Esophagus mucosa (tissue), 1 donor: ENCODE results near the gene AMT. TPM values are rescaled to one million over a fixed set of nuclear protein-coding genes. Genes with fewer than 3 reads are reported as not detected.
"Not testable (repeated sequence)": the region's sequence is repeated elsewhere in the genome, so short reads cannot be mapped to it uniquely, and the experiment has no call there.

ENCODE experiments used
- ATAC-seq: fragments of 200-7000 bp; cut with Tn5 transposase; one replicate; pipeline ENCODE4 v1.9.1; 2020
- total RNA-seq: library from RNA; stranded (reverse); gene quantifications from one replicate; pipeline ENCODE4 v1.2.4, GENCODE V29; 2023
- donor health status: DM: yes; HTN: yes; CAD: no.

AMT gene
- total RNA-seq, 1 donor from 2014 or later: 0.88 TPM

DNA sequence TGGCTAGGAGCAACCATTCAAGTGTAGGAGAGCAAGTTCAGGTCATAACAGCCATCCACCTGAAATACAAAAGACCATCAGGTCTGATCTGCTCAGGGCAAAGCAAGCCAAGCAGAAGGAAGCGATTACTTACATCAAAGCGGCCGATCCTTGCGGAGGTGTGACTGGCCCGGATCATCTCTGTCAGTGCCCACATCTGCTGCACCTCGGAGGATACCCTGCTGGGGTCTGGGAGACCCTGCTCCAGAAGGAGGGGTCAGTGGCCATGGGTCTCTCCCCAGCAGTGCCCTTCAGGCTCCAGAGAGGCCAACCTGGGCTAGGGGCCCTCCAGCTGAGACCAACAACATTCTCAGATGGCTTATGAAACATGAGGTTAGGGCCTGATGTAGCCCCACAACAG, 2.5 kb upstream of the AMT start:
- ATAC-seq: no peak

DNA sequence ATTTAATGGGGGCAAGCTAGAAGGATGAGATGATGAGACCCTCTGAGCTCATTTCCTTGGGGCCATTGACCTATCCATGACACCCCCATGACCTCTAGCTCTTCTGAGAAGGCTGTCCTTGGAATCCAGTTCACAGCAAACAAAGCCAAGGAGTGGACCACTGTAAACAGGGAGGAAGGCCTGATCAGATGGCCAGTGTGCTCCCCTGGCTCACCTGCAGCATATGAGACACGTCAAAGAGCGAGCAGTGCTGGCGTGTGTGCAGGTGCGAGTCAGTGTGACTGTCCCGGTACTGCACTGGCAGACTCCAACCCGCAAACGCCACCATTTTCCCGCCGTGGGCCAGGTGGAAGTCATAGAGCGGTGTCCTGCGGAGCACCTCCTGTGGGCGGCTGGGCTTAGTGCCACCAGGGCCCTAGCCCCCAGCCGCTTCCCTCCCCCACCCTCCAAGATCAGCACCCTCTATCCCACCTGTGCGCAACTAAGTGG, 339 bp downstream of the AMT start:
- peak; percentile 5 for ATAC-seq

DNA sequence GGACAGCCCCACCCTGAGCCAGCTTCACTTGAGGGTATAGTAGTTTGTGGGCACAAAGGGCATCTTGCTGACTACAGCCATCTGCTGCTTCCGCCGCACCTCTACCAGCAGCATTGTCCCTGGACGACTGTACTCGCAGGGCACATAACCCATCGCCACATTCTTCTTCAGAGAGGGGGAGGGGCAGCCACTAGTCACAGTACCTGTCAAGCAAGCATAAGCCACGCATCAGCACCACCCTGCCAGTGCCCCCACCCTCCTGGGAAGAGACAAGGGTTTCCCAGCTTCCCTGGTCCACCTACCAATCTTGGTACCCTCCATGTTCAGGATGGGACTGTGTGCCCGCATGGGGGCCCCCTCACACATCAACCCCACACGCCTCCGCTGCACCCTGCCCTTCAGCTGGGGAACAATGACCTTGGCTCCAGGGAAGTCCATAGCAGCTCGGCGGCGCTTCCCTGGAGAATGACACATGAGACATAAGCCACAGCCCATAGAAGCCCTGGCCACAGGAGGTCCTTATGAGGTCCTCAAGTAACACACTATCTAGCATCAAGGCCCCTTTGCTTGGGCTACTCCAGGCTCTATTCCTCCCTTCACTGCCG, 4.7 kb downstream of the AMT start:
- ATAC-seq: no peak

DNA sequence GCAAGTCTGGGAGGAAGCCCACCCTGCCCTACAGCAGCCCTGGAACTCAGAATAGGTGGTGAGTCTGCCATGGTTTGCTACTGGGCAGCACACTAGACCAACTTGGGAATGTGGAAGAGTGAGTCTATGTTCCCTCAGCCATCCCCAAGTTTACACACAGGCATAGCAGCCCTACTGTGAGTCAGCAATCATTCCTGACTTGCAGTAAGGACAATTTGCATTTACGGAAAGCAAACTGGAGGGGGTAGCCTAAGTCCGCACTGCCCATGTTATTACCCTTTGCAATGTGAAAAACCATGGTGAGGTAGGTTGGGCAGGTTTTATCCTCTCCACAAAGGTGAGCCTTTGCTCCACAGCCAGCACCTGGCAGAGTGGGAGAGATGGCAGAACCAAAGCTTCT, 5.4 kb downstream of the AMT start:
- ATAC-seq: no peak

DNA sequence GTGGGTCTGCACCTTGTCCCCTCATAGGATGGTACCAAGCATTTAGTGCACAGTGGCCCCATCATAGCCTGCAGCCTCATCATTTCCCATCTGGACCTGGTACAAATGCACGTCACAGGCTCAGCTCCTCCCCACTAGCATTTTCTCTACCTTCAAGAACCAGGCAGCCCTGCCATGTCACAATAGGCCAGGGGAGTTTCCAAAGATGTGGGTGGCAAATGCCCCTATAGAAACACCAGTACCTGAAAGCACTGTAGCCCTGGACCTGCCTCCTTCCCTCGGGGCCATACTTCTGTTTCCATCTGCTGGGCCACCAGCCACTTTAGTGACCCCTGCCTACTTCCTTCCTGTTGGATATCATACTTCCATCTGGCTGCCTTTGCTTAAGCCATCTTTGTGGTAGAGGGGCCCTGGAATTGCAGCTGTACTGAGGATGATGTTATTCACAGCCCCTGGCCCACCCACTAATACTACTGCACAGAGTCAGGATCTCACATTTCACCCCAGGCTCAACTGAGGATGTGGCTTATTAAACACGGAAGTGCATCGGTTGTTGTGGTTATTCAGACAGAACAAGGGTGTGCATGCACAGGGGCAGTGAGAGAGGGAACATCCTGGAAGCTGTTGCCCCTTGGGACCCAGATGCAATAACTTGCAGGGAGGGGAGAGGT, 6.2 kb downstream of the AMT start:
- ATAC-seq: no peak

DNA sequence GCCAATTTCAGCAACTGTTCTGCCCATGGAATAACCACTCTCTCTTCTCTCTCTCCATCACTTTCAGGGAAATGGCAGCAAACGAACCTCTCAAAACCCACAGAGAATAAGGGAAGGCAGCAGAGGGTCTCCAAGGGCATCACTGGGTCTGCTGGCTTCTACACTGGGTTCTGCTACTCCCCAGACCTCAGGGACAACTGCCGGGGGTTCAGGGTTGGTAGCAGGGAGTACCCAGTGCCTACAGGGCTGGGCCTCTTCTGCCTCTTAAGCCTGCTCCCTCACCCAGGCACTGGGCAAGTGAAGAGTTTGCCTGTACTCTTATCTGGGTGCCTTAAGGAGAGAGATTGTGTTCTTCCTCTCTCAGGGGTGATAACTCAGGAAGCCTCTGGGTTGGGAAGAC, 7.5 kb downstream of the AMT start:
- ATAC-seq: no peak

DNA sequence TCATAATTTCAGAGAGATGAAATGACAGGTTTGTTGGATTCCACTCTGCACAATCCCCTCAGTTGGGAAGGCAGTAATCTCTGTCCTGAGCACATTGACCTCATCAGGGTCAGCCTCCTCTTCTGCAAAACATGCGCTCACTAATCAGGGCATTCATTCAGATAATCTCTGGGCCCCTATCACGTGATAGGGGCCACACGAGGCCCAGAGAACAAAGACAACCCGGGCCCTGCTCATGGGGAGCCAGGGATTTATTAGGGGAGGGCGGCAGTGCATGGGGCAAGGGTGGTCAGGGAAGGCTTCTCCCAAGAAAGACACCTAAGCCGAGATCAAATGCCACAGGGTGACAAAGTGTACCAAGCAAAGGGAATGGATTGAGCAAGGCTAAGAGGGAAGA, 8.9 kb downstream of the AMT start:
- ATAC-seq: no peak

DNA sequence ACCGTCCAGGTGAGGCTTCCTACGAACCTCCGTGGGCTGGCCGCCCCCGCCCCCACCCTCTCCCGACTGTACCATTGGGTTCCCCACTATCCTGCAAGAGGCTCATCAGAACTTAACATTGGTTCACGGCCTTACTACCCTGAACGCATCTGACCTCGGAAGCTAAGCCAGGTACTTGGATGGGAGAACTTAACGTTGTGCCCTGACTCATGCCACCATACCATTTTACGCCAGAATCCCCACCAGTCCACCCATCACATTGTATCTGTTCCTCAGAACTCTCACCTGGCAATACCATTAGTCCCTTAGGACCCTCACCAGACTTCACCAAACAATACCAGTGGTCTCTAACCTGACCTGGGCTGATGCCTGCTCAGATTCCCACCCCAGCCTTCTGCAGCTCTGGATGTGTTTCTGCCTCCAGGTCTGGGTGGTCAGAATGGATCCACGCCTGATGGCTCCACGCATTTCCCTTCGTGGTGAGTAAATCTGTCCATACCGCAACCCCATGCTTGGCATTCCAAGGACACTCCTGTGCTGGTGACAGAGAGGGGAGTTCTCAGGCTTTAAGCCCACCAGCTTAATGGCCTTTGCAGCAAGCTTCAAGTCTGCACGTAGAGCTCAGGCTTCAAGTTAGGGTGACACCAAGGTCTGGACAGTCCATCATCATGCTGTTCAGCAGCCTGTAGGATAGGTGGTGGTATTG, 9.5 kb downstream of the AMT start:
- peak; percentile 1 for ATAC-seq

DNA sequence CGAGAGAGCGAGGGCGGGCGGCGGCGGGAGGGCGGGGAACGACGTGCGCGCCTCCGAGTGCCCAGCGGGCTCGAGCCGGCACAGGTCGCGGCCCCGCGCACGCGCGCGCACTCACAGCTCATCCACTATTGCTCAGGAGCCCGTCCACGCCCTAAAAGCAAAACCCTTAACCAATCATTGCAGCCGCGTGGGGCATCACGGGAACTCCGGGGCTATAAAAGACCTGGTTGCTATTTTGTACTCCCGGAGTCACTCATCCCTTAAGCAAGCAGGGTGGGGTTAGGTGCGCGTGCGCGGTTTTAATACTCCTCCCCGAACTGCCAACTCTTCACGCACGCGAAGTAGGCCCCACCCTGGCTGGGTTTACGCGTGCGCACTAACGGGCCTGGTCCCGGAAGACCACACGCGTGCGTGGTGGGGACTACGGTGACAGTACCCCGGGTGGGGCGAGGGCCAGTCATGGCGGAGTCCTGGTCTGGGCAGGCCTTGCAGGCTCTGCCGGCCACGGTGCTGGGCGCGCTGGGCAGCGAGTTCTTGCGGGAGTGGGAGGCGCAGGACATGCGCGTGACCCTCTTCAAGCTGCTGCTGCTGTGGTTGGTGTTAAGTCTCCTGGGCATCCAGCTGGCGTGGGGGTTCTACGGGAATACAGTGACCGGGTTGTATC, 10.2 kb downstream of the AMT start, which contains the start of the genes RHOA and TCTA:
Gene RHOA (minus strand): TSS at position 9 of the 664 bp plus-strand sequence. CDS start 36,387 bp downstream, outside the sequence.
Gene TCTA (plus strand): TSS at position 456 of the 664 bp plus-strand sequence. CDS start 4 bp downstream, at position 460.
- peak; percentile 93 for ATAC-seq

DNA sequence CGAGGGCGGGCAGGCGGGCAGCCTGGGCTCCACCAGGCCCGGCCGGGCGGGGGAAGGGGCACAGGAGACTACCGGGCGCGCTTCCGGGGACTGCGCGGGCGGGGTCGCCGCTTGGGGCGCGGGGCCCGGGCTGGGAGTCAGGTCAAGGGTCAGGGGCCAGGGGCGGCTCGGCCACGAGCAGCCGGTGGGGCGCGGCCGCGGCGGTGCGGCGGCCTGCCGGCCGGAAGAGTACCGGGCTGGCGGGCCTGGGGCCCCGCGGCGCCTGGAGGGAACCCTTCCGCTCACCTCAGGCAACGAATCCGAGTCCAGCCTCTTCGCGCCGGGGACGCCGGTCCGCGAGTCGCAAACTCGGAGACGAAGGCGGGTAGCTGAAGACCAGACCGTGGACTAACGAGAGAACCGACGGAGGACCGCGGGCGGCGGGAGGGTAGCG, 10.7 kb downstream of the AMT start:
- ATAC-seq: peak; percentile 35

DNA sequence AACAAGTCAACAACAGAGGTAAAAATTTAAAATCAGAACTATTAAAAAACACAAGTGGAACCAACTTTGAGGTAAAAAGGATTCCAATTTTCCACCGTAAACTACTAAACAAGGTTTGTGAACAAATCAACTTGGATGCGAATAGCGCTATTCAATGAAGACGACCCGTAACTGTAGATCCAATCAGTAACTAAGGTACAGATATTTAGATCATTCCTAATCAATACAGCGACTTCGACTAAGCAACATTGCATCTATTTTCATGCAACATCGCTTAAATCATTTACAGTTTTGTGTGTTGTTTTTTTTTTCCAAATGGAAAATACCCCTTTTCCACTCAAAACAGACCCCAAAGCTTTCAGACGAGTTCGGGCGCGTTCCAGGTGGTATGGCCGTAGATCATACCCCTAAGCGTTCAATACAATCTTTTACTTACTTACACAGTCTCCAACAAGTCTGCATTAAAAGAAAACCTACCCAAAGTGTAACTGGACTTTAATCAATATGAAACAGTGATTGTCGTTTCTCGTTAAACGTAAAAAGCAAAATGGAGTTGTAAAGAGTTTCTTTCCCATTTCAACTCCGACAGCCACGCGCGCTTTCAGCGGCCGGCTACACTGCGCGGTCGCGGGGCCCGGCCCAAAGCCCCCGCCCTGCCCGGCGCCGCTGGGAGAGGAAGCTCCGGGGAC, 11.3 kb downstream of the AMT start:
- no peak for ATAC-seq

DNA sequence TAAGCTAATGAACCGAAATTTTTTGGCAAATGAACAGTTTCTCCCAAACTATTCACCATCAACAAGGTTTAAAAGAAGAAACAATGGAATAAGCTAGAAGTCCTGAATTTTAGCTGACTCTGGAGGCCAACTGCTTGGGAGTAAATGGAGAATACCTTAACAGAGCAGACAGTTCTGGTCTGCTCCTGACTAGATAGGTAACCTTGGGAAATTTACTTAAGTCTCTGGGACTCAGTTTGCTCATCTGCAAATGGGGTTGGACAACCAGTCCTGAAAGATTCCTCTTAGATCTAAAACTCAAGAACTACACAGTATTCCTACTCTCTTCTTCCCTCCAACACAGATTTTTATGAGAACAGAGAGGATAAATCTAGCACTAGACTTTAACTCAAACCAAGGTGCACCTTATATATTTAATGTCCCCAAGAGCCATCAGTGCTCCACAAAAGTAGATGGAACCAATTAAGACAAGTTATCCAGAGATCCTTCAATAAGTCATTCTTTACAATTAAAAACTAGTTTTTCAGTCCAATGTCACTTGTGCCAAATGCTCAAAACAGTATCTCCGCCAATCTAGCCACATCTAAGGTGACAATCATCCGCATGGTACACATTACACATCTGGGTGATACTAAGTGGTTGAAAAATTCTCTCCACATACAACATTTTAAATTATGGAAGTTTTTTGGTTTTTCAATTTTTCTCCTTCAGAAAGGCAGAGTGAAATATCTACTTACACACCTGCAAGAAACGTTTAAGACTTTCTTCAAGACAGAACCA, 12.0 kb downstream of the AMT start:
- ATAC-seq: no peak

DNA sequence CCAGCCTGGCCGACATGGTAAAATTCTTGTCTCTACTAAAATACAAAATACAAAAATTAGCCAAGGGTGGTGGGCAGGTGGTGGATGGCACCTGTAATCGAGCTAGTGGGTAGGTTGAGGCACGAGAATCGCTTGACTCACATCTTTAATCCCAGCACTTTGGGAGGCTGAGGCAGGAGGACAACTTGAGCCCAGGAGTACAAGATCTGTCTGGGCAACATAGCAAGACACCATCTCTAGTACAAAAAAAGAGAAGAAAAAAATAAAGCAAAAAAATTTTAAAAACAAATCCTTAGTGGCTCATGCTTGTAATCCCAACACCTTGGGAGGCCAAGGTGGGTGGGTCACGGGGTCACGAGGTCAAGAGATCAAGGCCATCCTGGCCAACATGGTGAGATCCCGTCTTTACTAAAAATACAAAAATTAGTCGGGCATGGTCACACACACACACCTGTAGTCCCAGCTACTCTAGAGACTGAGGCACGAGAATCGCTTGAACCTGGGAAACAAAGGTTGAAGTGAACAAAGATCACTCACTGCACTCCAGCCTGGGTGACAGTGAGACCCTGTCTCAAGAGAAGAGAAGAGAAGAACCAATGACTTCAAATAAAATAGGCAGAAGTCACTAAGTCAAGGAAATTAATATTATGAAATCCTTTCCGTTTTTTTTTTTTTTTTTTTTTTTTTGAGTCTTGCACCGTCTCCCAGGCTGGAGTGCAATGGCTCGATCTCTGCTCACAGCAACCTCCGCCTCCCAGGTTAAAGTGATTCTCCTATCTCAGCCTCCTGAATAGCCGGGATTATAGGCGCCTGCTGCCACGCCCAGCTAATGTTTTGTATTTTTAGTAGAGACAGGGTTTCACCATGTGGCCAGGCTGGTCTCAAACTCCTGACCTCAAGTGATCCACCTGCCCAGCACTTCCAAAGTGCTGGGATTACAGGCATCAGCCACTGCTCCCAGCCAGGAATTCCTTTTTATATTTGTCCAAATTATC, 15.4 kb downstream of the AMT start:
- no peak for ATAC-seq

DNA sequence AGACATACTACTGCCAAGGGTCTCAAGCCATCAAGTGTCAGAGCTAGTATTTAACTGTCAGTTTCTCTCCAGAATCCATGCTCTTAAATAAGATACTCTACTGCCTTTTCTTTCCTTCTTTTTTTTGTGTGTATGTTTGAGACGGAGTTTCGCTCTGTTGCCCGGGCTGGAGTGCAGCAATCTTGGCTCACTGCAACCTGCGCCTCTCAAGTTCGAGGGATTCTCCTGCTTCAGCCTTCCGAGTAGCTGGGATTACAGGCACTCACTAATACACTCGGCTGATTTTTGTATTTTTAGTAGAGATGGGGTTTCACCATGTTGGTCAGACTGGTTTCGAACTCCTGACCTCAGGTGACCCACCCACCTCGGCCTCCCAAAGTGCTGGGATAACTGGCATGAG, 16.7 kb downstream of the AMT start:
- ATAC-seq: not testable (repeated sequence)

DNA sequence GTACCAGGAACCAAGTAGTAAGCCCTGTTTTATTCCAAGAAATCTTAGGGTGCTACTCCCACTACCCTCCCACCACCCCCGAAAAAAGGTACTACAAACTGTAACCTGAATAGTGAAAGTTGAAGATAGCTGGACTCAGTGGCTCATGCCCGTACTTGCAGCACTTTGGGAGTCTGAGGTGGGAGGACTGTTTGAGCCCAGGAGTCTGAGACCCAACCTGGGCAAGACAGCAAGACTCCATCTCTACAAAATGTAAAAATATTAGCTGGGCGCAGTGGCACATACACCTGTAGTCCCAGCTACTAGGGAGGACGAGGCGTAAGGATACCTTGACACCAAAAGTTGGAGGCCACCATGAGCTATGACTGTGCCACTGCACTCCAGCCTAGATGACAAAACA, 18.4 kb downstream of the AMT start:
- no peak for ATAC-seq

DNA sequence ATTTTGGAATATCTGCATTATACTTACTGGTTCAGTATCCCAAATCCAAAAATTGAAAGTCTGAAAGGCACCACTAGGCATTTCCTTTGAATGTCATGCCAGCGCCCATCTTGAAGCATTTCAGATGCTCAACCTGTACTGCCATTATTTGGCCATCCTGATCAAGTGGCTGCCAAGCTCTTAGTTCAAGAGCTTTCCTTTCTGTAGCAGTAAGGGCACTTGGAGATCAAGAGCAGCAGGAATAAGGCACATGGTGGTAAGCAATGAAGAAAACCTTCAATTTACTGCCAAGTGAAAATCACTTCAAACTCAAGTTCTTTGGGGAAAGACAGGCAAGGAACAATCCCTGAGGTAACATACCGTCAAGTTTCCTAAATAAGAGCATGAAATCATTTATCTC, 20.5 kb downstream of the AMT start:
- ATAC-seq: no peak

DNA sequence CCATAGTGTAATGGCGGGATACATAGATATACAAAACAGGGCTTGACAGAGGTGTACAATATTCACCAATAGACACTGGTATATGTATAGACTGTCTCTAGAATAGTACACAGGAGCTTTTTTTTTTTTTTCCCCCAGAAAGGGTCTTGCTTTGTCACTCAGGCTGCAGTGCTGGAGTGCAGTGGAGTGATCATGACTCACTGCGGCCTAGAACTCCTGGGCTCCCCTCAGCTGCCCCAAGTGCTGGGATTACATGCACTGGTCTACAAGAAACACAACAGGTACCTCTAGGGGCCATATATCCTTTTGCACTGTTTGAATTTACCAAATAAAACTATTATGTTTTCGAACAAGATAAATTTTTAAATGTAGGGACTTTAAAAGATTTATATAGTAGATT, 22.8 kb downstream of the AMT start:
- peak; percentile 31 for ATAC-seq

DNA sequence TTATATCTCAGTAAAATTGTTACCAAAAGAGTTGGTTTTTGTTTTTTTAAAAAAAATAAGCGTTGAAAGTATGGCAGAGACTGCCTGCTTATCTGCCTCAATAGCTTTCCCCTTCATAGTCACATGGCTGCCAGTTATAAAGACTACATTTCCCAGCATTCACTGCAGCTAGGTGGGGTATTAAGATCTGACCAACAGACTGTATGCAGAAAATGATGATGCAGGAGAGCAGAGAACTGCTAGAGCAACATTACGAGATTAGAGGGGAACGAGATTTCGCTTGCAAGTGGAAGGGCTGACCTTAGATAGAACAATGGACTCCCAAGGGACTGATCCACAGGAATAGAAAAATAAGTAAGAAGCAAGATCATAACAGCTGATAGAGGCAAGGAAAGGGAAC, 24.8 kb downstream of the AMT start:
- ATAC-seq: peak; percentile 54

DNA sequence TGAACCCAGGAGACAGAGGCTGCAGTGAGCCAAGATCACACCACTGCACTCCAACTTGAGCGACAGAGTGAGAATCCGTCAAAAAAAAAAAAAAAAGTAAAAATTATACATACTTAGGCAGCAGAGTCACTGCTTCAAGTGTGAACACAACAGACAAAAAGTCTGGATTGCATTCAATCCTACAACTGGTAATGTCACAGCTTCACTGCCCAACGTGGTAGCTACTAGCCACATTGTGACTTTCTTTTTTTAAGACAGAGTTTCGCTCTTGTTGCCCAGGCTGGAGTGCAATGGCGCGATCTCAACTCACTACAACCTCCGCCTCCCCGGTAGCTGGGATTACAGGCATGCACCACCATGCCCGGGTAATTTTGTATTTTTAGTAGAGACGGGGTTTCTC, 31.0 kb downstream of the AMT start:
- ATAC-seq: not testable (repeated sequence)

DNA sequence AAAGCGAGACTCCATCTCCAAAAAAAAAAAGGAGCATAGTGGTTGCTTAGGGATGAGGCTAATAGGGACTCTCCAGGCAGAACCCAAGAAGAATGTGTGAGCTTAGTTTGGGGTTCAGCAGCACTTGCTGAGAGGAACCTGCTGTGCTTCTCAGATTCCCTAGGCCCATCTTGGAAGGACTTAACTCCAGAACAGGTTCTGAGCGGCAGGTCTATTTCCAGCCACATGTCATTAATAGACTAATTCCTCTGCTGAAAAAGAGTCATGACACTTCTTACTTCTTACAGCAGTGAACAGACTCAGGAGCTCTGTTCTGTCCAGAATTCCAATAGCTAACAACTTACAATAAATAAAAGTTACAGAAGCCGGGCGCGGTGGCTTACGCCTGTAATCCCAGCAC, 33.0 kb downstream of the AMT start:
- ATAC-seq: no peak
